ENCODE results near the gene RPS6KA2.

DNA sequence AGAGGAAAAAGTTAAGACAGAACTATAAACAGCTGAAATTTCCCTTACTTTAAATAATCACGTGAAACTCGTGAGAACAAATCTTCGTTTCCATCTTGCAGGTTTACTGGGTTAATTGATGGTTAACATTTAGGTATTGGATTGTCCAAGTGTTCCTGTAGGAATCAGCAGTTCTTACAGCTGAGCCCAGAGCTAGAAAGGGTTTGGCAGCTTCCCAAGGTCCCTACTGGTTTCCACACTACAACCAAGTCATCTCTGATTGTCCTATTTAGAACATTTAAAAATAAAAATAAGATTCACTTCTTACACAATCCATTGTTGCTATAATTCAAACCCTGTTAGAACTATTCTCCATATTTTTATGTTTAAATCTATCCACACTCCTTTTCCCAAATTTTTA is 260.1 kb downstream of the RPS6KA2 start:
- TF ChIP-seq, protein P1, sequence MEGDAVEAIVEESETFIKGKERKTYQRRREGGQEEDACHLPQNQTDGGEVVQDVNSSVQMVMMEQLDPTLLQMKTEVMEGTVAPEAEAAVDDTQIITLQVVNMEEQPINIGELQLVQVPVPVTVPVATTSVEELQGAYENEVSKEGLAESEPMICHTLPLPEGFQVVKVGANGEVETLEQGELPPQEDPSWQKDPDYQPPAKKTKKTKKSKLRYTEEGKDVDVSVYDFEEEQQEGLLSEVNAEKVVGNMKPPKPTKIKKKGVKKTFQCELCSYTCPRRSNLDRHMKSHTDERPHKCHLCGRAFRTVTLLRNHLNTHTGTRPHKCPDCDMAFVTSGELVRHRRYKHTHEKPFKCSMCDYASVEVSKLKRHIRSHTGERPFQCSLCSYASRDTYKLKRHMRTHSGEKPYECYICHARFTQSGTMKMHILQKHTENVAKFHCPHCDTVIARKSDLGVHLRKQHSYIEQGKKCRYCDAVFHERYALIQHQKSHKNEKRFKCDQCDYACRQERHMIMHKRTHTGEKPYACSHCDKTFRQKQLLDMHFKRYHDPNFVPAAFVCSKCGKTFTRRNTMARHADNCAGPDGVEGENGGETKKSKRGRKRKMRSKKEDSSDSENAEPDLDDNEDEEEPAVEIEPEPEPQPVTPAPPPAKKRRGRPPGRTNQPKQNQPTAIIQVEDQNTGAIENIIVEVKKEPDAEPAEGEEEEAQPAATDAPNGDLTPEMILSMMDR (IDR thresholded peaks at IDR 0.05), result no peak
- no peak for TF ChIP-seq POLR2A (IDR thresholded peaks at IDR 0.05)

Data from Peyer's patch (tissue), 4 donors.